ENCODE results near the gene GUCY1A2.

DNA sequence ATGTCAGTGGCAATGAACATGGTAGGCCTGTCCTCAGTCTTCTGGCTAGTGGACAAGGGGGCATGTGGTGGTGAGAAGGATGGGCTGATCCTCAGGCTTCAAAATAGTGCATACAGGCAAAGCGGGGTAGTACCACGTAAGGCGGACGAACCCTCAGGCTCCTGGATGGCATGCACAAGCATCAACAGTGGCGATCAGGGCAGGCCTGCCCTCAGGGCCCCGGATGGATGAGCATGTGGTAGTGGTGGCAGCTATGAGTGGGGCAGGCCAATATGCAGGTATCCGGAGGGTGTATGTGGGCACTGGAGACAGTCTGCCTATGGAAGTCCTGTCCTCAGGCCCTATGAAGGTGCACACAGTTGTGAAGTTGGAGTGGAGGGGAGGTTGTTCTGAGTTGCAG lies 163.8 kb downstream of the GUCY1A2 start:
- no peak for TF ChIP-seq POLR2A (IDR thresholded peaks at IDR 0.05)
- TF ChIP-seq, protein P1, sequence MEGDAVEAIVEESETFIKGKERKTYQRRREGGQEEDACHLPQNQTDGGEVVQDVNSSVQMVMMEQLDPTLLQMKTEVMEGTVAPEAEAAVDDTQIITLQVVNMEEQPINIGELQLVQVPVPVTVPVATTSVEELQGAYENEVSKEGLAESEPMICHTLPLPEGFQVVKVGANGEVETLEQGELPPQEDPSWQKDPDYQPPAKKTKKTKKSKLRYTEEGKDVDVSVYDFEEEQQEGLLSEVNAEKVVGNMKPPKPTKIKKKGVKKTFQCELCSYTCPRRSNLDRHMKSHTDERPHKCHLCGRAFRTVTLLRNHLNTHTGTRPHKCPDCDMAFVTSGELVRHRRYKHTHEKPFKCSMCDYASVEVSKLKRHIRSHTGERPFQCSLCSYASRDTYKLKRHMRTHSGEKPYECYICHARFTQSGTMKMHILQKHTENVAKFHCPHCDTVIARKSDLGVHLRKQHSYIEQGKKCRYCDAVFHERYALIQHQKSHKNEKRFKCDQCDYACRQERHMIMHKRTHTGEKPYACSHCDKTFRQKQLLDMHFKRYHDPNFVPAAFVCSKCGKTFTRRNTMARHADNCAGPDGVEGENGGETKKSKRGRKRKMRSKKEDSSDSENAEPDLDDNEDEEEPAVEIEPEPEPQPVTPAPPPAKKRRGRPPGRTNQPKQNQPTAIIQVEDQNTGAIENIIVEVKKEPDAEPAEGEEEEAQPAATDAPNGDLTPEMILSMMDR (IDR thresholded peaks at IDR 0.05) = no peak
